ENCODE data around the gene HEXIM1.

Gene HEXIM1

DNA sequence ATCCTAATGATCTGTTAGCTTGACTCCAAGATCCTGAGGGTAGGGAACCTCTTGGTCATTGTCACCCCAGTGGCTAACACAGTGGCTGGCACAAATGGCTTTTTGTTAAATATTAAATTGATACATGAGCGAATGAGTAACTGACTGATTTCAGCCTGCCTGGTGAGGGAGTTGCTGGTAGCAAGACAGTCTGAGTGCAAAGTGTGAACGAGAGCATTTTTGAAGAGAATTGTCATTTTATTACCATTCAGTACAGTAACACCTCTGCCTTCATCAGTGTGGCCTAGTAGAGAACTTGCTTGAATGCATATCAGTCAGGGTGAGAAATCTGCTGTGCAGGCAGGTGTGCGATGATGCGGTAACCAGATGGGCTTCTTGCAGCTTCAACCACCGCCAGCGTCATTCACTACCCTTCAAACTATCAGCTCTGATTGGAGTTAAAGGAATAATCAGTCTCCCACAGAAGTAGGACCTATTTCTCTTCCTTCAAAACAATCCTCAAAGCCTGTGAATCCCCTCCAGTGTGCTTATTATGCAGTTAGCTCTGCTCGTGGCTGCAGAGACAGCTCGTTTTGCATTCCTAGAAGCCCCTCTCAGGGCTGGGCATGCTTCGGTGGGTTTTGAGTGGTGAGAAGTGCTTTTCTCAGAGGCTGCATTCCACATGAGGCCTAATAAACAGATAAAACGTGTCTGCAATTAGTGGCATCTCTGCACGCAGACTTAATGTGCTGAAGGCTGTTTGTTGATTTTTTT is 42.4 kb downstream of the HEXIM1 start:
- FAIRE-seq, result no peak
- no peak for DNase-seq (ENCODE audit: insufficient read length)
- TF ChIP-seq POLR2A (IDR thresholded peaks at IDR 0.05; ENCODE audit: low read depth, low read length) (no peak), TAF1 (IDR thresholded peaks at IDR 0.05; ENCODE audit: borderline replicate concordance, low read depth, low read length) (no peak), POLR2AphosphoS5 (IDR thresholded peaks at IDR 0.05; ENCODE audit: low read depth, low read length) (no peak)

DNA sequence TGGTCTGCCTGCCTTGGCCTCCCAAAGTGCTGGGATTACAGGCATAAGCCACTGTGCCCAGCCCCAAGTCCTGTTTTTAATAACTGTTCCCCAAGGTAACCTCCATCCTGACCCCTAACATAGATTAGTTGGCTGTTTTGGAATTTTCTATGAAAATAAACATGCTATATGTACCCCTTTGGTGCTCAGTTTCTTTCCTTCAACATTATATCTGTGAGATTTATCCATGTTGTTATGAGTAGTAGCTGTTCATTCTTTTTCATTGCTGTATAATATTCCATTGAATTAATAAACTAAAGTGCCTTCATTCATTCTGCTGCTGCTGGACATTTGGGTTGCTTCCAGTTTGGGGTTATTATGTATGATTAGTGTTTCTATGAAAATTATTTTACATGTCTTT is 47.1 kb downstream of the HEXIM1 start:
- FAIRE-seq (no peak), DNase-seq (ENCODE audit: insufficient read length) (no peak)
- TF ChIP-seq TAF1 (IDR thresholded peaks at IDR 0.05; ENCODE audit: borderline replicate concordance, low read depth, low read length), result no peak
- no peak for TF ChIP-seq POLR2AphosphoS5 (IDR thresholded peaks at IDR 0.05; ENCODE audit: low read depth, low read length)
- no peak for TF ChIP-seq POLR2A (IDR thresholded peaks at IDR 0.05; ENCODE audit: low read depth, low read length)

- TF ChIP-seq POLR2A (IDR thresholded peaks at IDR 0.05; ENCODE audit: low read depth, low read length), result no peak
- TF ChIP-seq POLR2AphosphoS5 (IDR thresholded peaks at IDR 0.05; ENCODE audit: low read depth, low read length), result no peak
- no peak for TF ChIP-seq TAF1 (IDR thresholded peaks at IDR 0.05; ENCODE audit: borderline replicate concordance, low read depth, low read length)
- FAIRE-seq (no peak), DNase-seq (ENCODE audit: insufficient read length) (no peak)
These were observed 48.8 kb downstream of the HEXIM1 start for GRCh38 chr17:45197108-45197507.

DNA sequence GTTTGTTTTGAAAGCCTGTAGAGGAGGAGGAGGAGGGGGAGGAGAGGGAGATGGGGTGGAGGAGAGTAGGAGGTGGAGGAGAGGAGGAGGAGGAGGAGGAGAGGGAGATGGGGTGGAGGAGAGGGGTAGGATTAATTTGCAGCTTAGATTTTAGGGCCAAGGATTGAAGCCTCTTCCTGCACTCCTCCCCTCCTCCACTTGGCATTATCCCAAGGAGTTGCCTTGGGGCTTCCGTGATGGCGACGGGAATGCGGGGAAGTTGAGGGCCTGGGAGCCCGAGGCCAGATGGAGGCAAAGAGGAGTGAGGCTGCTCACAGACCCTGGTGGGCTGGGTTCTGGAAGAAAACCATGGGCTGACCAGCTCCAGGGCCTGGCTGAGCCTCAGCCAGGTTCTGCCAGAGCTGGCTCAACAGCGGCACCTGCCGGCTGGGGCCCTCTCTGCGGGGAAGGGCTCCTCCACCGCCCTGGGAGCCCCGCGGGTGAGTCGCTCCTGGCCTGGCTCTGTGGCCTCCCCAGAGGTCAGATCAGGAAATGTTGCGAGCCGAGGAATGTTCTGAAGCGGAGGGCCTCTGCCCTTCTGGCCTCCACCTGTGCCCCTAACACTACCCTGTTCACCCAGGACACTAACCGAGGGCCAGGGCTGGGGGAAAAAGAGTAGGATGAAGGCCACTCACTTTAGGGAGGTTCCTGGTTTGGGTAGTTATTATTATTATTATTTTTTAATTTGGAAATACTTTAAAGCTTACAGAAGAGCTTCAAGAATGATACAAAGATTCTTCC is 49.5 kb downstream of the HEXIM1 start:
- DNase-seq (ENCODE audit: insufficient read length), result peak; percentile 83
- TF ChIP-seq POLR2AphosphoS5 (IDR thresholded peaks at IDR 0.05; ENCODE audit: low read depth, low read length) (no peak), TAF1 (IDR thresholded peaks at IDR 0.05; ENCODE audit: borderline replicate concordance, low read depth, low read length) (no peak), POLR2A (IDR thresholded peaks at IDR 0.05; ENCODE audit: low read depth, low read length) (no peak)
- FAIRE-seq, result peak; percentile 79

DNA sequence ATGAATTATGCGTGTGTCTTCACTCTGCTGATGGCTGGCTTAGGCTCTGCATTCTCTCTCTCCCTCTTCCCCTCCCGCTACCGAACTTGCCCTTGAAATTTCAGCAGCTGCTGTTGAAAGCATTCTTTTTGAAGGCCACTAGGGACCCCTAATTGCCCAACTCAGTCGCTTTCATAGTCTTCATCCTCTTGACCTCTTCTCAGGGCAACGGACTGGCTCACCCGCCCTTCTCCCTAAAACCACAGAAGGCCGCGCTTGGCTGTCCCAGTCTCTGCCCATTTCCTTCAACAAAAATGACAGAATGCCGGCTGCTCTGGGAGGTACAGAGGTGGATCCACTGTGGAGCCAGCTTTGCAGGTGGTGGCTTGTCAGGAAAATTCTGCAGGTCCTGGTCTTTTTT is 52.4 kb downstream of the HEXIM1 start:
- no peak for FAIRE-seq
- no peak for DNase-seq (ENCODE audit: insufficient read length)
- no peak for TF ChIP-seq POLR2AphosphoS5 (IDR thresholded peaks at IDR 0.05; ENCODE audit: low read depth, low read length)
- no peak for TF ChIP-seq TAF1 (IDR thresholded peaks at IDR 0.05; ENCODE audit: borderline replicate concordance, low read depth, low read length)
- no peak for TF ChIP-seq POLR2A (IDR thresholded peaks at IDR 0.05; ENCODE audit: low read depth, low read length)

DNA sequence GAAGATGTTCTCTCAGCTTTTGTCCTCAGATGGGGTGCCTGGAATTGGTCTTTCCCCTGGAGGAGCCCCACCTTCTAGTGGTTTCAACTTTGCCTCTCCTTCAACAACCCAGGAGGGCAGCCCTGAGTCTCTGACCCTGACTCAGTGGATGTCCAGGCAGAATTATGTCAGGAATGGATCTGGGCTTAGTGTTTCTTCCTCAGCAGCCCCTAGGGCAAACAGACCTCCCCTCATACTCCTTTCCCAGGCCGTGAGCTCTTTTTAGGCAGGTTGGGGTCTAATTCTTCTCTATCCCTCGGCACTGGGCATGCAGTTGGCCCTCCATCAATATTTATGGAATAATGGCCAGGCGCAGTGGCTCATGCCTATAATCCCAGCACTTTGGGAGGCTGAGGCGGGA is 53.2 kb downstream of the HEXIM1 start:
- FAIRE-seq, result no peak
- no peak for DNase-seq (ENCODE audit: insufficient read length)
- TF ChIP-seq TAF1 (IDR thresholded peaks at IDR 0.05; ENCODE audit: borderline replicate concordance, low read depth, low read length), result no peak
- no peak for TF ChIP-seq POLR2AphosphoS5 (IDR thresholded peaks at IDR 0.05; ENCODE audit: low read depth, low read length)
- no peak for TF ChIP-seq POLR2A (IDR thresholded peaks at IDR 0.05; ENCODE audit: low read depth, low read length)
